NCI-H2196 (cell line): Measurements from ENCODE around the gene IL12B.
"Not testable (repeated sequence)": the region's sequence is repeated elsewhere in the genome, so short reads cannot be mapped to it uniquely, and the experiment has no call there.

Experiments
- DNase-seq: peaks from one replicate; lab custom pipeline; 2025; ENCODE audit not compliant: unreplicated experiment; lab: John Stamatoyannopoulos, UW

Gene IL12B

GRCh38 chr5:159330131-159330800 lies at the start of gene IL12B:
TSS of gene IL12B (minus strand) at chr5:159330487. CDS start at chr5:159326782, 3,705 bp downstream.
- no peak for DNase-seq

- no peak for DNase-seq
These were observed 47.4 kb upstream of the IL12B start for GRCh38 chr5:159377653-159378052.

- not testable (repeated sequence) for DNase-seq
These were observed 37.6 kb upstream of the IL12B start for GRCh38 chr5:159367866-159368265.

DNA sequence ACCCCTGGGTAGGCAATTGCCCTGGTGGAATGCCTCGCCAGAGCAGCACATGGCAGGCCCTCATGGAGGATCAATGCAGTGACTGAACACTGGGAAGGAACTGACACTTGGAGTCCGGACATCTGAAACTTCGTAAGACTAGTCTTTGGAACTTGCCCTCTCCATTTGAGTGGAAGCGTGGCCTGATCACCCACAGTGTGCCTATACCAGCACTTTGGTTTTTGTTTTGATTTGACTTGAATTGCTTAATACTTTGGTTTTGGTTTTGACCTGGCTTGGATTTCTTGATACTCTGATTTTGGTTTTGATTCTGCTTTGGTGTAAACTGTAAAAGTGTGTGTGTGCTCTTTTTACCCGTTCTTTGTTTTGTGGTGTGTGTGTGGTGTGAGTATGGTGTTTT lies 36.5 kb upstream of the IL12B start:
- DNase-seq = not testable (repeated sequence)

- no peak for DNase-seq
These were observed 31.9 kb upstream of the IL12B start for GRCh38 chr5:159362220-159362619.

- not testable (repeated sequence) for DNase-seq
These were observed 29.6 kb upstream of the IL12B start for GRCh38 chr5:159359871-159360270.

DNA sequence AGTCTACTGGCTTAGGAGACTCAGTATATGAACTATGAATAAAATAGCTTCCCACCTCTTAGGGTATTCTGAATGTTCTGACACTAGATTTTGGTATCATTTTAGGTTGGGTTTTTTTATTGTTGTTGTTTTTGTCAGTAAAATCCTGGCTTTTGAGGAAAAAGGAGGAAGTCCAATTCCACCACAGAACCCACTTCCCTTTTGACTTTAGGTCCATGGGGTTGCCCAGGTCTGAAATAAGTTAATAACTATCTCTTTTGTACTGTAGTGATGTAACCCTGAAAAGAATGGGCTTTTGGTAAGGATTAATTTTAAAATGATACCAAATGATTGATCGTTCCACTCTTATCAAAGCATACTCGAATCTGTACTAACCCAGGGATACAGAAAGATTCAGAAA lies 29.1 kb upstream of the IL12B start:
- DNase-seq = no peak

- DNase-seq = no peak
These were observed 23.5 kb upstream of the IL12B start for GRCh38 chr5:159353661-159354252.

DNA sequence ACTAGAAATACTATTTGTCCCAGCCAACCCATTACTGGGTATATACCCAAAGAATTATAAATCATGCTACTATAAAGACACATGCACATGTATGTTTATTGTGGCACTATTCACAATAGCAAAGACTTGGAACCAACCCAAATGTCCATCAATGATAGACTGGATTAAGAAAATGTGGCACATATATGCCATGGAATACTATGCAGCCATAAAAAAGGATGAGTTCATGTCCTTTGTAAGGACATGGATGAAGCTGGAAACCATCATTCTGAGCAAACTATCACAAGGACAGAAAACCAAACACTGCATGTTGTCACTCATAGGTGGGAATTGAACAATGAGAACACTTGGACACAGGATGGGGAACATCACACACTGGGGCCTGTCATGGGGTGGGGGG lies 20.4 kb upstream of the IL12B start:
- DNase-seq = not testable (repeated sequence)

DNA sequence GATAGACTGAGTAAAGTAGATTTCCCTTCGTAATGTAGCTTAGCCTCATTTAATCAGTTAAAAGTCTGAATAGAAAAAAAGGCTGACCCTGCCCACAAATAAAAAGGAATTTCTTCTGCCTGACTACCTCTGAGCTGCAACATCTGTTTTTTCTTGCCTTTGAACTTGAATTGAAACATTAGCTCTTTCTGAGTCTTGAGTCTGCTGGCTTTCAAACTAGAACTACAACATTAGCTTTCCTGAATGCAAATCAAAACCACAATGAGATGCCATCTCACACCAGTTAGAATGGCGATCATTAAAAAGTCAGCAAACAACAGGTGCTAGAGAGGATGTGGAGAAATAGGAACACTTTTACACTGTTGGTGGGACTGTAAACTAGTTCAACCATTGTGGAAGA lies 19.9 kb upstream of the IL12B start:
- not testable (repeated sequence) for DNase-seq

DNA sequence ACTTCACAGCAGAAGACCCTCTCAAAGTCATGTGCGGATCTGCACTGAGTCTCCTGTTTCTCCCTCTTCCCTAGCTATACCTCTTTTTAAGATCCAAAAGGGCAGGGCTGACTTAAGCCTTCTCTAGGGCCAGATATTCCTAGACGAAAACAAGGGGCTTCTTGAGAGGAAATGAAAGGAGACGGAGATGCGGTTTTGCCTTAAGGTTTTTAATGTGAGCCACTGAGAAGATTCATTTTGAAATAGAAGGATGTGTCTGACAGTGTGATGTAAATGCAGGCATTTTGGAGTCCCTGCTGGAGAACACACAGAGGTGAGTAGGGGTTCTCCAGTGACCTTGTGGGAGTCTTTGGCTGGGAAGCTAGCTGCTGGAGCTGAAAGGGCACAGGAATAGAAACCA lies 15.6 kb upstream of the IL12B start:
- no peak for DNase-seq

- no peak for DNase-seq
These were observed 15.0 kb upstream of the IL12B start for GRCh38 chr5:159345336-159345735.

- DNase-seq = no peak
These were observed 13.2 kb upstream of the IL12B start for GRCh38 chr5:159343295-159344094.

DNA sequence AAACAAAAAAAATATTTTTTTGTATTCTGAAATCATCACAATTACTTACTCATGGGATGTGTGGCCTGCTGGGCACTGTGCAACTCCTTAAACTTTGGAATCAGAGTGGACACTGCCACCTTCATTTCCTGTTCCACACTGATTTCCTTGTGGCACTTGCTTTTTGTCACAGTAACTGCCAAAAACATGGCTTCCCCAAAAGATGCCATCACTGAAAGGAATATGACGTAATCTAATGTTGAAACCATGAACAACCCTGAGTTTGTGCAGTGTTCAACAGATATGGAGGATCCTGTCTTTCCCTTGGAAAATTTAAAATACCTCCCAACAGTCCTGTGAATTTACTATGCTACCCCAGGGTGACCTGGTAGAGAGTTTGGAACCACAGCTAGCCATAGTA lies 12.6 kb upstream of the IL12B start:
- no peak for DNase-seq

DNA sequence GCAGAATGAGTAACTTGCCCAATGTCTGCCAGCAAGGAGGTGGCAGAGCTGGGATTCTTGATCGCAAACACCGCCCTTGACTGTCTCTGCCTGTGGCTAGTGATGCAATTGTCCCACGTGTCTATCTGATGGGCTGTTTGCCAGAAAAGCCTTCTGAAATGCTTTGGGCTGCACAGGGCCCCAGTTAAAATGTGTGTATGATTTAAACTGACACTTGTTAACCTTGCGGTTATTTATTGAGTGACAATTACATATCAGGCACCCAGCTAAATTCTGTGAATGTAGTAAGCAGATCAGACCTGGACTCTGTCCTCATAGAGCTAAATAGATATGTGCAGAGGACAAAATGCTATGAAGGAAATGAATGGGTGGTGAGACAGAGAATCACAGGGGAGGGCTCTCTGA lies 11.6 kb upstream of the IL12B start:
- DNase-seq = peak; percentile 14

GRCh38 chr5:159341145-159341544 lies 10.9 kb upstream of the IL12B start:
- DNase-seq = no peak

DNA sequence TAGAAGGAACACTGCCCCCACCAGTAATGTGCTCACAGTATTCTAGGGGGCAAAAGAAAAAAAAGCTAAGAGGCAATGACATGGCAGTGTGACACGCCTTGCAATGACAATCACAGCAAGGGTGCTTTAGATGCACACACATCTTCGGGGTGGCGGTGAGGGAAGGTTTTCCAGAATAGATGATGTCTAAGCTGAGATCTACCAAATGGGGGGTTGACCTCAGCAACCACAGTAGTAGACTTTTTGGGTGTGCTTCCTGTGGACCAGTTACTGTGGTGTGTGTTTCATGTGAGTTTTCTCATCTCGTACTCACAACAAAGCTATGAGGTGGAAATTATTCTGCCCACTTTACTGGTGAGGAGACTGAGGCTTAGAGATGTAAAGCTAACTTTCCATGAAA lies 10.2 kb upstream of the IL12B start:
- DNase-seq = no peak

- no peak for DNase-seq
These were observed 9.2 kb upstream of the IL12B start for GRCh38 chr5:159339460-159339859.

GRCh38 chr5:159338118-159338517 lies 7.8 kb upstream of the IL12B start:
- DNase-seq = no peak

GRCh38 chr5:159337016-159337955 lies 7.0 kb upstream of the IL12B start:
- no peak for DNase-seq

- no peak for DNase-seq
These were observed 6.3 kb upstream of the IL12B start for GRCh38 chr5:159336586-159336985.
